ENCODE results near the gene KIF4A. TPM values are rescaled to one million over a fixed set of nuclear protein-coding genes. Genes with fewer than 3 reads are reported as not detected.

The KIF4A gene
- total RNA-seq, 4 donors from 2014 or later, result under 0.01 to 11.1 TPM; not detected in 2

GRCh38 chrX:70444946-70445656 is 155.2 kb downstream of the KIF4A start:
- no peak overlapping the region for H3K4me3 ChIP-seq
- intact Hi-C loops (cut with DNase I; ENCODE audit: low total_unique reads), result no loop called here

GRCh38 chrX:70445951-70446350 is 156.0 kb downstream of the KIF4A start:
- no peak overlapping the region for H3K27ac ChIP-seq
- H3K27me3 ChIP-seq, result peaks cover 2 to 14% of the 10 kb centered on the region in 2 donors
- no peak for TF ChIP-seq POLR2A (IDR thresholded peaks at IDR 0.05)
- no peak for TF ChIP-seq CTCF (IDR thresholded peaks at IDR 0.05)
- H3K9me3 ChIP-seq, result no peaks in the 10 kb centered on the region
- no peaks in the 10 kb centered on the region for H3K36me3 ChIP-seq
- peaks cover 0 to 6% of the 10 kb centered on the region in 2 donors for H3K4me1 ChIP-seq
- DNase-seq, result no peak
- no peak overlapping the region for H3K4me3 ChIP-seq
- intact Hi-C loops (cut with DNase I; ENCODE audit: low total_unique reads), result no loop called here

More at GRCh38 chrX:70444946-70445656, 155.2 kb downstream of the KIF4A start:
- TF ChIP-seq POLR2A (IDR thresholded peaks at IDR 0.05) (no peak), CTCF (IDR thresholded peaks at IDR 0.05) (no peak)
- Histone ChIP-seq H3K27ac (no peak overlapping the region), H3K4me1 (peaks cover 0 to 6% of the 10 kb centered on the region in 2 donors), H3K36me3 (no peaks in the 10 kb centered on the region), H3K9me3 (no peaks in the 10 kb centered on the region), H3K27me3 (peaks cover 2 to 14% of the 10 kb centered on the region in 2 donors)
- DNase-seq, result no peak

GRCh38 chrX:70446380-70447350 is 156.8 kb downstream of the KIF4A start:
- peaks cover 0 to 6% of the 10 kb centered on the region in 2 donors for H3K4me1 ChIP-seq
- DNase-seq, result no peak
- H3K36me3 ChIP-seq, result no peaks in the 10 kb centered on the region
- H3K9me3 ChIP-seq, result no peaks in the 10 kb centered on the region
- intact Hi-C loops (cut with DNase I; ENCODE audit: low total_unique reads), result no loop called here
- no peak overlapping the region for H3K4me3 ChIP-seq
- no peak for TF ChIP-seq CTCF (IDR thresholded peaks at IDR 0.05)
- H3K27ac ChIP-seq, result no peak overlapping the region
- H3K27me3 ChIP-seq, result peaks cover 2 to 14% of the 10 kb centered on the region in 2 donors

- TF ChIP-seq POLR2A (IDR thresholded peaks at IDR 0.05) (no peak), CTCF (IDR thresholded peaks at IDR 0.05) (no peak)
- intact Hi-C loops (cut with DNase I; ENCODE audit: low total_unique reads), result no loop called here
- no peak for DNase-seq
Measured at GRCh38 chrX:70449457-70449966, 159.6 kb downstream of the KIF4A start.

More at GRCh38 chrX:70449457-70449966, 159.6 kb downstream of the KIF4A start:
- H3K9me3 ChIP-seq, result no peaks in the 10 kb centered on the region
- no peaks in the 10 kb centered on the region for H3K36me3 ChIP-seq
- peaks cover 0 to 2% of the 10 kb centered on the region in 2 donors for H3K27me3 ChIP-seq
- H3K27ac ChIP-seq, result no peak overlapping the region
- peaks cover 0 to 6% of the 10 kb centered on the region in 2 donors for H3K4me1 ChIP-seq
- H3K4me3 ChIP-seq, result no peak overlapping the region

All from uterus (tissue), 4 donors.